Astrocyte (in vitro differentiated cells and primary cell): ENCODE measurements around the gene RPS6KA2. TPM values are rescaled to one million over a fixed set of nuclear protein-coding genes. Genes with fewer than 3 reads are reported as not detected.

ENCODE experiments used
- DNase-seq: peaks from one replicate; pipeline ENCODE4 v3.0.0-alpha.2; 2010; ENCODE audit warnings: low read depth
- FAIRE-seq: peaks from 2 replicates; lab custom pipeline; 2011; peaks lifted over from hg19 to GRCh38; lab: Jason Lieb, UNC
- H2AFZ ChIP-seq: 2 replicates; pipeline ENCODE4 v1.6.0; 2012; ENCODE audit warnings: low read depth, low read length, inconsistent platforms
- H3K27ac ChIP-seq: 2 replicates; pipeline ENCODE4 v1.5.1; 2011; ENCODE audit warnings: low read depth, low read length, inconsistent platforms
- H3K27me3 ChIP-seq: 2 replicates; pipeline ENCODE4 v1.6.0; 2011; ENCODE audit warnings: low read length, inconsistent platforms; ENCODE audit not compliant: insufficient read depth
- H3K36me3 ChIP-seq: 2 replicates; pipeline ENCODE4 v1.5.1; 2011; ENCODE audit warnings: low read length, inconsistent platforms; ENCODE audit not compliant: insufficient read depth
- H3K4me1 ChIP-seq: 2 replicates; pipeline ENCODE4 v1.5.1; 2011; ENCODE audit warnings: low read length, inconsistent platforms; ENCODE audit not compliant: insufficient read depth
- H3K4me2 ChIP-seq: 2 replicates; pipeline ENCODE4 v1.6.0; 2012; ENCODE audit warnings: low read length, inconsistent platforms
- H3K4me3 ChIP-seq: 2 replicates; pipeline ENCODE4 v1.5.1; 2011; ENCODE audit warnings: low read depth, mild to moderate bottlenecking, low read length, inconsistent platforms; ENCODE audit not compliant: insufficient read depth
- H3K79me2 ChIP-seq: 2 replicates; pipeline ENCODE4 v1.6.0; 2012; ENCODE audit warnings: mild to moderate bottlenecking, low read length, inconsistent platforms; ENCODE audit not compliant: insufficient read depth
- H3K9ac ChIP-seq: 2 replicates; pipeline ENCODE4 v1.6.0; 2012; ENCODE audit warnings: mild to moderate bottlenecking, low read length, inconsistent platforms
- H3K9me3 ChIP-seq: 2 replicates; pipeline ENCODE4 v1.5.1; 2012; ENCODE audit warnings: low read depth, mild to moderate bottlenecking, low read length, inconsistent platforms; ENCODE audit not compliant: insufficient read depth
- H4K20me1 ChIP-seq: 2 replicates; pipeline ENCODE4 v1.6.0; 2012; ENCODE audit warnings: low read length, inconsistent platforms; ENCODE audit not compliant: insufficient read depth
- H3K27ac Mint-ChIP-seq: one replicate; pipeline ENCODE4 v1.8.0; 2021; ENCODE audit warnings: mild to moderate bottlenecking, mixed read lengths; ENCODE audit not compliant: unreplicated experiment
- H3K27me3 Mint-ChIP-seq: one replicate; pipeline ENCODE4 v1.8.0; 2021; ENCODE audit warnings: low read depth, mixed read lengths; ENCODE audit not compliant: unreplicated experiment
- H3K36me3 Mint-ChIP-seq: one replicate; pipeline ENCODE4 v1.8.0; 2021; ENCODE audit warnings: low read depth, mixed read lengths; ENCODE audit not compliant: unreplicated experiment
- H3K4me1 Mint-ChIP-seq: one replicate; pipeline ENCODE4 v1.8.0; 2021; ENCODE audit warnings: low read depth, mixed read lengths; ENCODE audit not compliant: unreplicated experiment
- H3K4me3 Mint-ChIP-seq: one replicate; pipeline ENCODE4 v1.8.0; 2021; ENCODE audit warnings: mild to moderate bottlenecking, moderate library complexity, mixed read lengths; ENCODE audit not compliant: unreplicated experiment
- H3K9me3 Mint-ChIP-seq: one replicate; pipeline ENCODE4 v1.8.0; 2021; ENCODE audit warnings: mild to moderate bottlenecking, mixed read lengths; ENCODE audit not compliant: unreplicated experiment
- EZH2 ChIP-seq: IDR thresholded peaks from 2 replicates; pipeline ENCODE4 v1.6.1; 2012; ENCODE audit warnings: mild to moderate bottlenecking, low read length, inconsistent platforms; ENCODE audit not compliant: insufficient read depth
- total RNA-seq: library from RNA; stranded (reverse); gene quantifications from 2 replicates; pipeline ENCODE4 v1.2.1, GENCODE V29; 2021
- TF ChIP-seq, protein P1 (sequence below): IDR thresholded peaks from 2 replicates; pipeline ENCODE4 v1.5.1; 2011; ENCODE audit warnings: low read depth, mild to moderate bottlenecking, inconsistent platforms, low read length, moderate library complexity; ENCODE audit not compliant: insufficient read depth

The RPS6KA2 gene
- total RNA-seq, 1 donor from 2014 or later = 33.5 TPM

DNA sequence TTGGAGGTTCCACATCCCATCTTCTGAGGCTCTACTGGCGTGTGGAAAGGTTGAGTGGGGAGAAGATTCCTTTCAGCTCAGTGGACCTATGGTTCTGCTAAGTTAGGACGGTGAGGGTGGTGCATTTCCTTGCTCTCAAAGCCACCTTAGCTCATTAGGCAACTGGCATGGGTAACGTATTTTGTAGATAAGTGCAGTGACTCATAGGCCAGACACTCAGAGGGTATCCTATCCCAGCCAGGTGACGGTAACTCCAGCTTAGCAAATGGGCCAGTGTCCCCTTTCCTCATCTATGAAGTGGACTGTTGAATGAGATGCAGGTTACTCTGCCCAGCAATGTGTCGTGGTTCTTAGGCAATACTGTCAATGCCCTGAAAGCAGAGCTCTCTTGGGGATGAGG lies 3.7 kb downstream of the RPS6KA2 start:
- Histone ChIP-seq H3K79me2 (peaks cover 56% of the 10 kb centered on the region), H3K9ac (no peak overlapping the region), H3K4me2 (peak overlapping the region; percentile 22), H3K4me1 (peaks cover 58% of the 10 kb centered on the region), H3K4me3 (no peak overlapping the region), H4K20me1 (no peaks in the 10 kb centered on the region), H3K27ac (no peak overlapping the region), H3K36me3 (no peaks in the 10 kb centered on the region), H2AFZ (no peak overlapping the region), H3K9me3 (no peaks in the 10 kb centered on the region), H3K27me3 (no peaks in the 10 kb centered on the region)
- Mint-ChIP-seq H3K4me1 (peaks cover 56% of the 10 kb centered on the region), H3K27ac (no peak overlapping the region), H3K27me3 (no peaks in the 10 kb centered on the region), H3K36me3 (peaks cover 9% of the 10 kb centered on the region), H3K9me3 (peaks cover 3% of the 10 kb centered on the region), H3K4me3 (no peak overlapping the region)
- DNase-seq (no peak), FAIRE-seq (no peak)
- TF ChIP-seq, protein P1, sequence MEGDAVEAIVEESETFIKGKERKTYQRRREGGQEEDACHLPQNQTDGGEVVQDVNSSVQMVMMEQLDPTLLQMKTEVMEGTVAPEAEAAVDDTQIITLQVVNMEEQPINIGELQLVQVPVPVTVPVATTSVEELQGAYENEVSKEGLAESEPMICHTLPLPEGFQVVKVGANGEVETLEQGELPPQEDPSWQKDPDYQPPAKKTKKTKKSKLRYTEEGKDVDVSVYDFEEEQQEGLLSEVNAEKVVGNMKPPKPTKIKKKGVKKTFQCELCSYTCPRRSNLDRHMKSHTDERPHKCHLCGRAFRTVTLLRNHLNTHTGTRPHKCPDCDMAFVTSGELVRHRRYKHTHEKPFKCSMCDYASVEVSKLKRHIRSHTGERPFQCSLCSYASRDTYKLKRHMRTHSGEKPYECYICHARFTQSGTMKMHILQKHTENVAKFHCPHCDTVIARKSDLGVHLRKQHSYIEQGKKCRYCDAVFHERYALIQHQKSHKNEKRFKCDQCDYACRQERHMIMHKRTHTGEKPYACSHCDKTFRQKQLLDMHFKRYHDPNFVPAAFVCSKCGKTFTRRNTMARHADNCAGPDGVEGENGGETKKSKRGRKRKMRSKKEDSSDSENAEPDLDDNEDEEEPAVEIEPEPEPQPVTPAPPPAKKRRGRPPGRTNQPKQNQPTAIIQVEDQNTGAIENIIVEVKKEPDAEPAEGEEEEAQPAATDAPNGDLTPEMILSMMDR = no peak
- no peak for TF ChIP-seq EZH2

DNA sequence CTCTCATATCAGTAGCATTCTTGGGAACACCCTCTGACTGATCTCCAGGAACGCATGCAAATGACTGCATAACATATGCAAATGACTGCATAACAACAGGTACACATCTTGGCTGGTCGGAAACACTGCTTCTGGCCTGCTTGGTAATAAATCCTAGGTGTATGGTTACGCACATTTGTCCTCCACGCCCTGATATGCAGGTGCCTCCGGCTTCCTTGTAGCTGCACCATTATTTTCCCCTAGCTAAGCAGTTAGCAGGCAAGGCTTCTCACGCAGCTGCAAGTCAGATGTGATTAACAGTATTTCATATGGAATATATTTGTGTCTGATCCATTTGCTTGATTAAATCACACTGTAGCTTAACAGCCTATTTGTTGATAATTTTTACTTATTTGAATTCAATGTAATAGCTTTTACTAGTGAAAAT lies 5.9 kb downstream of the RPS6KA2 start:
- no peak overlapping the region for H3K4me3 ChIP-seq
- H3K9me3 ChIP-seq = no peaks in the 10 kb centered on the region
- TF ChIP-seq, protein P1 = no peak
- no peak for TF ChIP-seq EZH2
- H3K27me3 ChIP-seq = no peaks in the 10 kb centered on the region
- FAIRE-seq (no peak), DNase-seq (no peak)
- H3K79me2 ChIP-seq = peaks cover 69% of the 10 kb centered on the region
- H3K27ac ChIP-seq = peak overlapping the region; percentile 99
- Mint-ChIP-seq H3K4me1 (peaks cover 64% of the 10 kb centered on the region), H3K27me3 (no peaks in the 10 kb centered on the region), H3K36me3 (peaks cover 17% of the 10 kb centered on the region), H3K27ac (peak overlapping the region; percentile 97), H3K4me3 (no peak overlapping the region), H3K9me3 (peaks cover 3% of the 10 kb centered on the region)
- no peaks in the 10 kb centered on the region for H4K20me1 ChIP-seq
- no peaks in the 10 kb centered on the region for H3K36me3 ChIP-seq
- H3K4me1 ChIP-seq = peaks cover 62% of the 10 kb centered on the region
- peak overlapping the region; percentile 77 for H3K9ac ChIP-seq
- H2AFZ ChIP-seq = no peak overlapping the region
- peak overlapping the region; percentile 79 for H3K4me2 ChIP-seq

DNA sequence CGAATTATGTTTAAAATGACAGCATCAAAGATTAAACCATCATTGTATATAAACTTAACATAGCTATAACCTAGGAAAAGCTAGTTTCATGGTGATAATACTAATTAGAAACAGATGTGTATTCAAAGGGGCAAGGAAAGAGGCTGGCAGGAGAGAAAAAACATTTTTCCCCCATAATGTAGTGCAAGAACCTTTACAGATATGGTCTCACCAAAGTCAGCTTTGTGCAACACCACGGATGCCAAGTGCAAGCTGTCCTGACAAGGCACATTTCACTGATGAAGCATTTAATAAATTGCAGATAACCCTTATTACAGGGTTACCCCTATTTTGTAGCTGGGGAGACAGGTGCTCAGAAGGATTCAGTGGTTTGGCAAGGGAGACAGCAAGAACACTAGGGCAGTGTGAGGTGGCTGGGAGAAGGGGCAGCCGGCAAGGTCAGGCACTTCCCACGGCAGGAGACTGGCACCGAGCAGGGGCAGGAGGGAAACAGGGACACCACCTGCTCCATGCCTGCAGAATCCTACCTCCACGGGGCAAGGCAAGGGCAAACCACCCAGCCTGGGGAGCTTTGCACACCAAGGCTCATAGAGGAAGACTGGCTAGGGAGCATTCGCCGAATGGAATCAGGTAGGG lies 6.5 kb downstream of the RPS6KA2 start:
- Histone ChIP-seq H3K79me2 (peaks cover 69% of the 10 kb centered on the region), H3K4me1 (peaks cover 58% of the 10 kb centered on the region), H3K9me3 (no peaks in the 10 kb centered on the region), H2AFZ (no peak overlapping the region), H3K4me2 (peak overlapping the region; percentile 79), H3K4me3 (peak overlapping the region; percentile 20), H4K20me1 (no peaks in the 10 kb centered on the region), H3K9ac (peak overlapping the region; percentile 77), H3K36me3 (no peaks in the 10 kb centered on the region), H3K27ac (peak overlapping the region; percentile 99), H3K27me3 (no peaks in the 10 kb centered on the region)
- H3K27me3 Mint-ChIP-seq = no peaks in the 10 kb centered on the region
- DNase-seq = no peak
- FAIRE-seq = peak; percentile 54
- TF ChIP-seq, protein P1 = no peak
- TF ChIP-seq EZH2 = no peak
- H3K27ac Mint-ChIP-seq = peak overlapping the region; percentile 97
- H3K4me3 Mint-ChIP-seq = peak overlapping the region; percentile 54
- H3K4me1 Mint-ChIP-seq = peaks cover 64% of the 10 kb centered on the region
- peaks cover 3% of the 10 kb centered on the region for H3K9me3 Mint-ChIP-seq
- peaks cover 17% of the 10 kb centered on the region for H3K36me3 Mint-ChIP-seq
